ENCODE results near the gene SCRN1. TPM values are rescaled to one million over a fixed set of nuclear protein-coding genes. Genes with fewer than 3 reads are reported as not detected.

SCRN1 gene
- total and polyA plus RNA-seq, 2 of the 4 experiments (the other 2 are of a cell fraction): 57.1 to 124 TPM

DNA sequence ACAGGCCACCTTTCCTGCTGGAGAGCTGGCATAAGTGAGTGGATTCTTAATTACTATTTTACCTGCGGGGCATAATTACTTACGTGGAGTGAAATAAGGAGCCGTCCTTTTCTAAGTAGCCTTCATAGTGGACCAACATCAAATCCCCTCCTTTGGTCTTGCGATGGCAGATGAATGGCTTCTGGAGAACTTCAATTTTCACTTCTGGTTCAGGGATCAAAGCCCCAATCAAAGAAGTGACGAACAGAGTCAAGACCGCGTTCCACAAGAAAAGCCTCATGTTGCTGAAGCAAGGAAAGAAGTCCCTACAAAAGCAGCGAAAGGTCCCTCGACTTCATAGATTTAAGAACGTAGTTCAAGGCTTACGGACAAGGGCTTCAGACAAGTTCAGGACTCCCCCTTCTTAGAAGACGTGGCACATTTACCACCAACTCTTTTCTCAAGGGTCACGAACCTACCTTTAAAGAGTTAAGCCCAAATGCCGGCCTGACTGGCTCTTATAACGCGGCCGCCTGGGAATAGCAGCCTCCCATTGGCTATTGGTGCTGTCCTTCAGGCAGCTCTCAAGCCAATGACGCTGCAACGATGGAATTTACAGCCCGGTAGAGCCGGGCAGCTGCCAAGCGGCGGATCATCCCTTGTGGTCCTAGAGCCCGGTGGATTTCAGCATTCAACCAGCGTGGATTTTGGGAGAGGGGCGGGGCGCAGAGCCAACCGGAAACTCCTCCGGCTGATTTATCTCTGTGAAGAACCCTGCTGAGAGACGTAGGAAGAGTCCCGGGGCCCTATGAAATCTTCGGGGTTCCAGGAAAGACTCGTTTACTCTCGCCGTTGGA, 36.8 kb upstream of the SCRN1 start, which contains the start of gene FKBP14:
FKBP14 (minus strand) TSS at position 474 of the 836 bp plus-strand sequence; CDS start at position 280, 194 bp downstream.
- peak within 1 kb of the TSS; percentile 94 for H2BK120ac ChIP-seq (ENCODE audit: low read depth, low read length)
- peak within 1 kb of the TSS; percentile 90 for H2AFZ ChIP-seq (replicated peaks; ENCODE audit: low read length, poor library complexity)
- H4K8ac ChIP-seq (ENCODE audit: low read depth in 2 of 2, low read length in 2 of 2): peak within 1 kb of the TSS; percentile 71 to 94
- H3K4ac ChIP-seq (ENCODE audit: low read depth, low read length): peak within 1 kb of the TSS; percentile 93
- H3K23ac ChIP-seq (ENCODE audit: low read depth, low read length): peak within 1 kb of the TSS; percentile 99
- H2AK5ac ChIP-seq (ENCODE audit: low read depth, low read length): peak within 1 kb of the TSS; percentile 79; the same call in 1 of the 2 replicates
- H3K27me3 ChIP-seq (ENCODE audit: control insufficient read depth, insufficient read depth, low read length): no peaks in the 10 kb centered on the region
- peak within 1 kb of the TSS; percentile 83 for H2BK15ac ChIP-seq (ENCODE audit: low read depth, low read length)
- peaks cover 7% of the 10 kb centered on the region for H3K9me1 ChIP-seq (ENCODE audit: insufficient read depth, low read length)
- intact Hi-C loops (cut with micrococcal nuclease) (loop anchor here (1.0 to 5.0 kb wide), 3 partner anchors 36 to 79 kb away; no protein-coding TSS in a partner anchor), in situ Hi-C loops (cut with MboI; ENCODE audit: low sequenced_read_pairs) (no loop called here), dilution Hi-C loops (cut with HindIII; ENCODE audit: low sequenced_read_pairs, unreplicated experiment) (no loop called here)
- POLR2A ChIA-PET (ENCODE audit: unreplicated experiment): interaction anchor here (0.7 kb wide), 1 partner anchor 44 kb away, joined by 3 read pairs; no protein-coding TSS in a partner anchor
- CTCF ChIA-PET: no interaction called here
- peak within 1 kb of the TSS; percentile 98 for H3K14ac ChIP-seq (replicated peaks; ENCODE audit: low read depth, low read length)
- peaks cover 19 to 65% of the 10 kb centered on the region in 2 experiments for H3K79me1 ChIP-seq (ENCODE audit: low read depth in 1 of 2, low read length in 2 of 2)
- ATAC-seq (ENCODE audit: low read depth): peak; percentile 86
- peak within 1 kb of the TSS; percentile 99 for H3K4me2 ChIP-seq (ENCODE audit: low read depth, low read length)
- peak within 1 kb of the TSS; percentile 51 for H3K18ac ChIP-seq (ENCODE audit: low read depth, low read length)
- no peaks in the 10 kb centered on the region for H3K9me3 ChIP-seq (ENCODE audit: control insufficient read depth, insufficient read depth, low read length)
- BruUV-seq (replicated peaks): TSS peak; percentile 89
- H3K4me3 ChIP-seq (ENCODE audit: insufficient read depth, low read depth, low read length): peak within 1 kb of the TSS; percentile 81
- peaks cover 5% of the 10 kb centered on the region for H3K36me3 ChIP-seq (ENCODE audit: control insufficient read depth, insufficient read depth, low read length)
- H3K9ac ChIP-seq (ENCODE audit: low read depth, low read length): peak within 1 kb of the TSS; percentile 94
- H4K20me1 ChIP-seq (ENCODE audit: insufficient read depth, low read length): peaks cover 14% of the 10 kb centered on the region; the same call in 1 of the 2 replicates
- H2BK20ac ChIP-seq (ENCODE audit: low read depth, low read length): peak within 1 kb of the TSS; percentile 87
- H3K27ac ChIP-seq (ENCODE audit: insufficient read depth, low read length): peak within 1 kb of the TSS; percentile 87
- peak within 1 kb of the TSS; percentile 45 for H4K5ac ChIP-seq (ENCODE audit: low read depth, low read length)
- no peaks in the 10 kb centered on the region; the same call in 1 of the 2 replicates for H3K4me1 ChIP-seq (ENCODE audit: control insufficient read depth, insufficient read depth, low read length)
- TF ChIP-seq NFE2L2 (IDR thresholded peaks at IDR 0.05; ENCODE audit: low read depth, low read length) (no peak), RCOR1 (IDR thresholded peaks at IDR 0.05; ENCODE audit: insufficient replicate concordance, low read length) (no peak), MAFK (IDR thresholded peaks at IDR 0.05; ENCODE audit: low read depth, low read length) (no peak), FOS (IDR thresholded peaks at IDR 0.05; ENCODE audit: low read depth, low read length) (peak; percentile 55; the same call in 1 of the 2 replicates), POLR2A (IDR thresholded peaks at IDR 0.05; ENCODE audit: low read depth, low read length) (peak; percentile 78), RFX5 (IDR thresholded peaks at IDR 0.05; ENCODE audit: low read depth, low read length) (no peak; the same call in 1 of the 2 replicates), CEBPB (IDR thresholded peaks at IDR 0.05; ENCODE audit: low read depth, low read length) (0 out of 2 replicates have a peak, but pooled peaks have one; percentile 29), CHD1 (IDR thresholded peaks at IDR 0.05; ENCODE audit: low read depth, low read length) (no peak), MXI1 (IDR thresholded peaks at IDR 0.05; ENCODE audit: borderline replicate concordance, low read depth, low read length) (peak; percentile 60; the same call in 1 of the 2 replicates)
- TF ChIP-seq, protein P1, sequence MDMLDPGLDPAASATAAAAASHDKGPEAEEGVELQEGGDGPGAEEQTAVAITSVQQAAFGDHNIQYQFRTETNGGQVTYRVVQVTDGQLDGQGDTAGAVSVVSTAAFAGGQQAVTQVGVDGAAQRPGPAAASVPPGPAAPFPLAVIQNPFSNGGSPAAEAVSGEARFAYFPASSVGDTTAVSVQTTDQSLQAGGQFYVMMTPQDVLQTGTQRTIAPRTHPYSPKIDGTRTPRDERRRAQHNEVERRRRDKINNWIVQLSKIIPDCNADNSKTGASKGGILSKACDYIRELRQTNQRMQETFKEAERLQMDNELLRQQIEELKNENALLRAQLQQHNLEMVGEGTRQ (IDR thresholded peaks at IDR 0.05; ENCODE audit: low read depth, low read length): peak; percentile 9; the same call in 1 of the 2 replicates
- TF ChIP-seq, protein P2, sequence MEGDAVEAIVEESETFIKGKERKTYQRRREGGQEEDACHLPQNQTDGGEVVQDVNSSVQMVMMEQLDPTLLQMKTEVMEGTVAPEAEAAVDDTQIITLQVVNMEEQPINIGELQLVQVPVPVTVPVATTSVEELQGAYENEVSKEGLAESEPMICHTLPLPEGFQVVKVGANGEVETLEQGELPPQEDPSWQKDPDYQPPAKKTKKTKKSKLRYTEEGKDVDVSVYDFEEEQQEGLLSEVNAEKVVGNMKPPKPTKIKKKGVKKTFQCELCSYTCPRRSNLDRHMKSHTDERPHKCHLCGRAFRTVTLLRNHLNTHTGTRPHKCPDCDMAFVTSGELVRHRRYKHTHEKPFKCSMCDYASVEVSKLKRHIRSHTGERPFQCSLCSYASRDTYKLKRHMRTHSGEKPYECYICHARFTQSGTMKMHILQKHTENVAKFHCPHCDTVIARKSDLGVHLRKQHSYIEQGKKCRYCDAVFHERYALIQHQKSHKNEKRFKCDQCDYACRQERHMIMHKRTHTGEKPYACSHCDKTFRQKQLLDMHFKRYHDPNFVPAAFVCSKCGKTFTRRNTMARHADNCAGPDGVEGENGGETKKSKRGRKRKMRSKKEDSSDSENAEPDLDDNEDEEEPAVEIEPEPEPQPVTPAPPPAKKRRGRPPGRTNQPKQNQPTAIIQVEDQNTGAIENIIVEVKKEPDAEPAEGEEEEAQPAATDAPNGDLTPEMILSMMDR (conservative IDR thresholded peaks at IDR 0.05; ENCODE audit: low read depth, low read length): no peak
- peak within 1 kb of the TSS; percentile 97 for H3K56ac ChIP-seq (ENCODE audit: extremely low read depth, insufficient read depth, low read length)
- 0% methylated on average over 14 of the region's 35 CpGs; no CpG with 5 or more reads in 1 of the 2 experiments for WGBS, 2 experiments (ENCODE audit: extremely low coverage in 2 of 2, insufficient read length in 1 of 2)
- DNase-seq: peak; percentile 100
- H2AK9ac ChIP-seq (replicated peaks; ENCODE audit: low read depth, low read length, poor library complexity): peak within 1 kb of the TSS; percentile 8
- H4K91ac ChIP-seq (ENCODE audit: insufficient read depth, low read depth, low read length): peak within 1 kb of the TSS; percentile 83
- peak within 1 kb of the TSS; percentile 84 for H2BK5ac ChIP-seq (ENCODE audit: low read depth, low read length, poor library complexity, severe bottlenecking)

Data from IMR-90 (cell line).